GM12878 (cell line): ENCODE results near the gene FNDC3A. TPM values are rescaled to one million over a fixed set of nuclear protein-coding genes. Genes with fewer than 3 reads are reported as not detected.

Experiments
- BCL11A ChIP-seq: IDR thresholded peaks from 2 replicates; pipeline ENCODE4 v1.6.1; 2011; ENCODE audit warnings: low read depth, low read length
- BRCA1 ChIP-seq: IDR thresholded peaks from 2 replicates; pipeline ENCODE4 v1.6.1; 2011; ENCODE audit warnings: low read depth, low read length, improper control_type of control experiment
- CBFB ChIP-seq: IDR thresholded peaks from 2 replicates; pipeline ENCODE4 v1.6.1; 2016; ENCODE audit warnings: antibody characterized with exemption, low read depth
- CEBPB ChIP-seq, 2 experiments: fragments of 150-350 bp in 1 of 2; IDR thresholded peaks; 2 replicates each; pipeline ENCODE4 v1.6.1; 2012 to 2014; ENCODE audit warnings: low read depth in 2 of 2, low read length in 2 of 2, borderline replicate concordance in 1 of 2, inconsistent platforms in 1 of 2
- CREB1 ChIP-seq: IDR thresholded peaks from 2 replicates; pipeline ENCODE4 v1.6.1; 2012; ENCODE audit warnings: low read depth, mild to moderate bottlenecking, inconsistent platforms
- ETV6 ChIP-seq, 2 experiments: fragments of 450-650 bp in 1 of 2; IDR thresholded peaks in 1 of 2; conservative IDR thresholded peaks in 1 of 2; 2 replicates each; pipeline ENCODE4 v1.6.1; 2014; ENCODE audit warnings: antibody characterized with exemption in 1 of 2, borderline replicate concordance in 1 of 2, low read depth in 1 of 2, mild to moderate bottlenecking in 1 of 2, moderate library complexity in 1 of 2
- FOXM1 ChIP-seq: IDR thresholded peaks from 2 replicates; pipeline ENCODE4 v1.6.1; 2012; ENCODE audit warnings: low read depth, mild to moderate bottlenecking, inconsistent platforms, low read length, moderate library complexity
- IKZF1 ChIP-seq: fragments of 450-650 bp; conservative IDR thresholded peaks from 2 replicates; pipeline ENCODE4 v1.6.1; 2017; ENCODE audit warnings: antibody characterized with exemption, mild to moderate bottlenecking
- JUND ChIP-seq: IDR thresholded peaks from 2 replicates; pipeline ENCODE4 v1.6.1; 2012; ENCODE audit warnings: low read depth, mild to moderate bottlenecking, low read length, improper control_type of control experiment, moderate library complexity
- NBN ChIP-seq: fragments of 450-650 bp; IDR thresholded peaks from 2 replicates; pipeline ENCODE4 v1.6.1; 2016
- PAX5 ChIP-seq: IDR thresholded peaks from 2 replicates; pipeline ENCODE4 v1.6.1; 2011; ENCODE audit warnings: low read depth, low read length, borderline replicate concordance
- RAD51 ChIP-seq: fragments of 450-650 bp; IDR thresholded peaks from 2 replicates; pipeline ENCODE4 v1.6.1; 2016; ENCODE audit warnings: moderate library complexity, mild to moderate bottlenecking, inconsistent platforms
- SRF ChIP-seq, 2 experiments: IDR thresholded peaks; 2 replicates each; pipeline ENCODE4 v1.6.1; 2011; ENCODE audit warnings: low read depth in 2 of 2, low read length in 2 of 2, mild to moderate bottlenecking in 1 of 2, moderate library complexity in 1 of 2
- STAT3 ChIP-seq: IDR thresholded peaks from 2 replicates; pipeline ENCODE4 v1.6.1; 2011; ENCODE audit warnings: low read depth, low read length, improper control_type of control experiment
- TBL1XR1 ChIP-seq: IDR thresholded peaks from 2 replicates; pipeline ENCODE4 v1.6.1; 2012; ENCODE audit warnings: low read depth, low read length, improper control_type of control experiment
- polyA plus RNA-seq, 11 experiments: library from polyadenylated mRNA; depleted of rRNA in 4 of 11; unstranded in 6 of 11; stranded (reverse) in 5 of 11; fragments of >200 nt; fragmentation: Nextera tagmentation in 4 of 11; fragmentation: Illumina TruSeq in 1 of 11; extraction: Ambion mirVana in 4 of 11; extraction: Trizol in 1 of 11; gene quantifications; 1 replicate in 1 of 11; 2 replicates in 10 of 11; pipeline versions ENCODE4 v1.2.1 to v1.2.3, GENCODE V29; 2011 to 2016; ENCODE audit warnings: inconsistent platforms in 2 of 11, missing spikeins in 2 of 11, low read depth in 1 of 11
- total RNA-seq, 4 experiments: library from RNA; depleted of rRNA in 3 of 4; stranded (reverse); fragments of >200 nt in 3 of 4; fragmentation: Illumina TruSeq in 1 of 4; extraction: Trizol in 1 of 4; gene quantifications; 2 replicates each; pipeline versions ENCODE4 v1.2.1 to v1.2.3, GENCODE V29; 2013 to 2021
- TF ChIP-seq, protein P1 (sequence below): fragments of 450-650 bp; IDR thresholded peaks from 2 replicates; pipeline ENCODE4 v1.6.1; 2016; ENCODE audit warnings: mild to moderate bottlenecking, moderate library complexity, borderline replicate concordance
- TF ChIP-seq, protein P2 (sequence below): fragments of 450-650 bp; formaldehyde crosslinking; IDR thresholded peaks from 2 replicates; pipeline ENCODE4 v1.4.0; 2022; ENCODE audit warnings: mild to moderate bottlenecking, moderate library complexity
- TF ChIP-seq, protein P3 (sequence below): IDR thresholded peaks from 2 replicates; pipeline ENCODE4 v1.6.1; 2012; ENCODE audit warnings: low read depth, low read length, improper control_type of control experiment
- TF ChIP-seq, protein P4 (sequence below): IDR thresholded peaks from 2 replicates; pipeline ENCODE4 v1.6.1; 2011; ENCODE audit warnings: low read depth, mild to moderate bottlenecking, low read length, moderate library complexity, borderline replicate concordance; ENCODE audit errors: extremely low read depth
- TF ChIP-seq, protein P5 (sequence below): IDR thresholded peaks from 2 replicates; pipeline ENCODE4 v1.6.1; 2012; ENCODE audit warnings: low read depth, low read length, improper control_type of control experiment

The FNDC3A gene
- total and polyA plus RNA-seq, 10 of the 15 experiments (the other 5 are each of a cell fraction or from before 2014, with no cell fraction given) = 6.3 to 46.4 (median 22.8) TPM

DNA sequence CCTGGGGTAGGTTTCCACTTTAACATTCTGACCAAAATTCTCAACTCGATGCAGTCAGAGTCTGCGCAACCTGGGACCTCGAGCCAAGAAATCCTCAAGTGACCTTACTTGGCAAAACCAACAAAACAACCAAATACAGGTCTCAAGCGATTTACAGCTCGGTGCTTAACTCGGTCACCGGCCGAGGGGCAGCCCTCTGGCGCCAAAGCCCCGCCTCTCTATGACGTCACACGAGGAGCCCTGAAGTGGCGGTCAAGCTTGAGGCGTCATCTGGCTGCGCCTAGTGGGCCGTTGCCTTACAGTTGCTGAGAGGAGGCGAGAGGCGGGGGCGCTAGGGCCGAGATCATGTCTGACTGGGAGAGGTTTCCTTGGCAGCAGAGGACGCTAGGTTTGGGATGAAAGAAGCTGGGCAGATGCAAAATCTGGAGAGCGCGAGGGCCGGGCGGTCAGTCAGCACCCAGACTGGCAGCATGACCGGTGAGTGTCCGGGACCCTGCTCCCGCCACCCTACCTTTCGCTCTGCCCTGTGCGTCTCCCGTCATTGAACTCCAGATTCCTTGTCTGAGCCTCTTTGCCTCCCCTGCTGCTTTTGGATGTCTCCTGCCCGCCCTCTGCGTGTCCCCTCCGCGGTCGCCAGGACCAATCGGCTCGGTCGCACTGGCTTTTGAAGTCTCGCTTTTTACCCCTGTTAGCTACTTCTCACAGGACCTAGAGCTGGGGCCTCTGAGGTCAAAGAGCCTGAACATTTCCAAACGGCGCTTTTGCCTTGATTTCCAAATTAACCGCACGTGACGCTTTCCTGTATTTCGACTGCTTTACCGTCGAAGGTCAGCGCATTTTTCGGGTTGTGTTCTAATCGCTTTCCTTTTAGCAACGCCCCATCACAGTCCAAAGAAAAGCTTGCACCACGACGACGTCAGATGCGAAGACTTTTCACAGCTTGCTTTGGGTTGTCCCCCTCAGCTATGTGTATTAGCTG lies 272.2 kb downstream of the FNDC3A start, which contains the start of gene CDADC1 (continued):
- TF ChIP-seq, protein P1, sequence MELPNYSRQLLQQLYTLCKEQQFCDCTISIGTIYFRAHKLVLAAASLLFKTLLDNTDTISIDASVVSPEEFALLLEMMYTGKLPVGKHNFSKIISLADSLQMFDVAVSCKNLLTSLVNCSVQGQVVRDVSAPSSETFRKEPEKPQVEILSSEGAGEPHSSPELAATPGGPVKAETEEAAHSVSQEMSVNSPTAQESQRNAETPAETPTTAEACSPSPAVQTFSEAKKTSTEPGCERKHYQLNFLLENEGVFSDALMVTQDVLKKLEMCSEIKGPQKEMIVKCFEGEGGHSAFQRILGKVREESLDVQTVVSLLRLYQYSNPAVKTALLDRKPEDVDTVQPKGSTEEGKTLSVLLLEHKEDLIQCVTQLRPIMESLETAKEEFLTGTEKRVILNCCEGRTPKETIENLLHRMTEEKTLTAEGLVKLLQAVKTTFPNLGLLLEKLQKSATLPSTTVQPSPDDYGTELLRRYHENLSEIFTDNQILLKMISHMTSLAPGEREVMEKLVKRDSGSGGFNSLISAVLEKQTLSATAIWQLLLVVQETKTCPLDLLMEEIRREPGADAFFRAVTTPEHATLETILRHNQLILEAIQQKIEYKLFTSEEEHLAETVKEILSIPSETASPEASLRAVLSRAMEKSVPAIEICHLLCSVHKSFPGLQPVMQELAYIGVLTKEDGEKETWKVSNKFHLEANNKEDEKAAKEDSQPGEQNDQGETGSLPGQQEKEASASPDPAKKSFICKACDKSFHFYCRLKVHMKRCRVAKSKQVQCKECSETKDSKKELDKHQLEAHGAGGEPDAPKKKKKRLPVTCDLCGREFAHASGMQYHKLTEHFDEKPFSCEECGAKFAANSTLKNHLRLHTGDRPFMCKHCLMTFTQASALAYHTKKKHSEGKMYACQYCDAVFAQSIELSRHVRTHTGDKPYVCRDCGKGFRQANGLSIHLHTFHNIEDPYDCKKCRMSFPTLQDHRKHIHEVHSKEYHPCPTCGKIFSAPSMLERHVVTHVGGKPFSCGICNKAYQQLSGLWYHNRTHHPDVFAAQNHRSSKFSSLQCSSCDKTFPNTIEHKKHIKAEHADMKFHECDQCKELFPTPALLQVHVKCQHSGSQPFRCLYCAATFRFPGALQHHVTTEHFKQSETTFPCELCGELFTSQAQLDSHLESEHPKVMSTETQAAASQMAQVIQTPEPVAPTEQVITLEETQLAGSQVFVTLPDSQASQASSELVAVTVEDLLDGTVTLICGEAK = no peak
- TF ChIP-seq BCL11A (no peak), RAD51 (no peak), BRCA1 (no peak; the same call in 1 of the 2 replicates), CEBPB (IDR thresholded peaks at IDR 0.05; ENCODE audit: borderline replicate concordance in 1 of 2, low read depth in 2 of 2, low read length in 2 of 2) (no peak), PAX5 (peak; percentile 55; the same call in 1 of the 2 replicates), JUND (peak; percentile 25; the same call in 1 of the 2 replicates), CBFB (no peak; the same call in 1 of the 2 replicates), IKZF1 (peak; percentile 53), NBN (peak; percentile 100), CREB1 (peak; percentile 100), ETV6 (conservative IDR thresholded peaks at IDR 0.05 in 1 of 2, IDR thresholded peaks at IDR 0.05 in 1 of 2; ENCODE audit: borderline replicate concordance in 1 of 2, low read depth in 1 of 2) (no peak), SRF (IDR thresholded peaks at IDR 0.05; ENCODE audit: low read depth in 2 of 2, low read length in 2 of 2) (peak in 1 of 2 experiments; percentile 88; a peak in 2 of 4 replicates), FOXM1 (no peak), TBL1XR1 (no peak), STAT3 (no peak)
- TF ChIP-seq, protein P2, sequence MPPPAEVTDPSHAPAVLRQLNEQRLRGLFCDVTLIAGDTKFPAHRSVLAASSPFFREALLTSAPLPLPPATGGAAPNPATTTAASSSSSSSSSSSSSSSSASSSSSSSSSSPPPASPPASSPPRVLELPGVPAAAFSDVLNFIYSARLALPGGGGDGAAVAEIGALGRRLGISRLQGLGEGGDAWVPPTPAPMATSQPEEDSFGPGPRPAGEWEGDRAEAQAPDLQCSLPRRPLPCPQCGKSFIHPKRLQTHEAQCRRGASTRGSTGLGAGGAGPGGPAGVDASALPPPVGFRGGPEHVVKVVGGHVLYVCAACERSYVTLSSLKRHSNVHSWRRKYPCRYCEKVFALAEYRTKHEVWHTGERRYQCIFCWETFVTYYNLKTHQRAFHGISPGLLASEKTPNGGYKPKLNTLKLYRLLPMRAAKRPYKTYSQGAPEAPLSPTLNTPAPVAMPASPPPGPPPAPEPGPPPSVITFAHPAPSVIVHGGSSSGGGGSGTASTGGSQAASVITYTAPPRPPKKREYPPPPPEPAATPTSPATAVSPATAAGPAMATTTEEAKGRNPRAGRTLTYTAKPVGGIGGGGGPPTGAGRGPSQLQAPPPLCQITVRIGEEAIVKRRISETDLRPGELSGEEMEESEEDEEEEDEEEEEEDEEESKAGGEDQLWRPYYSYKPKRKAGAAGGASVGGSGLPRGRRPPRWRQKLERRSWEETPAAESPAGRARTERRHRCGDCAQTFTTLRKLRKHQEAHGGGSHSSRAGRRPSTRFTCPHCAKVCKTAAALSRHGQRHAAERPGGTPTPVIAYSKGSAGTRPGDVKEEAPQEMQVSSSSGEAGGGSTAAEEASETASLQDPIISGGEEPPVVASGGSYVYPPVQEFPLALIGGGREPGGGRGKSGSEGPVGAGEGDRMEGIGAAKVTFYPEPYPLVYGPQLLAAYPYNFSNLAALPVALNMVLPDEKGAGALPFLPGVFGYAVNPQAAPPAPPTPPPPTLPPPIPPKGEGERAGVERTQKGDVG (CRISPR knock-in tag) = no peak
- TF ChIP-seq, protein P3, sequence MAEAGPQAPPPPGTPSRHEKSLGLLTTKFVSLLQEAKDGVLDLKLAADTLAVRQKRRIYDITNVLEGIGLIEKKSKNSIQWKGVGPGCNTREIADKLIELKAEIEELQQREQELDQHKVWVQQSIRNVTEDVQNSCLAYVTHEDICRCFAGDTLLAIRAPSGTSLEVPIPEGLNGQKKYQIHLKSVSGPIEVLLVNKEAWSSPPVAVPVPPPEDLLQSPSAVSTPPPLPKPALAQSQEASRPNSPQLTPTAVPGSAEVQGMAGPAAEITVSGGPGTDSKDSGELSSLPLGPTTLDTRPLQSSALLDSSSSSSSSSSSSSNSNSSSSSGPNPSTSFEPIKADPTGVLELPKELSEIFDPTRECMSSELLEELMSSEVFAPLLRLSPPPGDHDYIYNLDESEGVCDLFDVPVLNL = peak; percentile 52; the same call in 1 of the 2 replicates
- TF ChIP-seq, protein P4, sequence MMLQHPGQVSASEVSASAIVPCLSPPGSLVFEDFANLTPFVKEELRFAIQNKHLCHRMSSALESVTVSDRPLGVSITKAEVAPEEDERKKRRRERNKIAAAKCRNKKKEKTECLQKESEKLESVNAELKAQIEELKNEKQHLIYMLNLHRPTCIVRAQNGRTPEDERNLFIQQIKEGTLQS = peak; percentile 49; the same call in 1 of the 2 replicates
- TF ChIP-seq, protein P5, sequence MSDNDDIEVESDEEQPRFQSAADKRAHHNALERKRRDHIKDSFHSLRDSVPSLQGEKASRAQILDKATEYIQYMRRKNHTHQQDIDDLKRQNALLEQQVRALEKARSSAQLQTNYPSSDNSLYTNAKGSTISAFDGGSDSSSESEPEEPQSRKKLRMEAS = no peak
